Activated CD8-positive, alpha-beta memory T cell treated with anti-CD3 and anti-CD28 coated beads for 24 hours (primary cell): Measurements from ENCODE around the gene EFEMP2.

Source experiments
- DNase-seq: peaks from one replicate; pipeline ENCODE4 v3.0.0-alpha.2; 2020

EFEMP2 gene

DNA sequence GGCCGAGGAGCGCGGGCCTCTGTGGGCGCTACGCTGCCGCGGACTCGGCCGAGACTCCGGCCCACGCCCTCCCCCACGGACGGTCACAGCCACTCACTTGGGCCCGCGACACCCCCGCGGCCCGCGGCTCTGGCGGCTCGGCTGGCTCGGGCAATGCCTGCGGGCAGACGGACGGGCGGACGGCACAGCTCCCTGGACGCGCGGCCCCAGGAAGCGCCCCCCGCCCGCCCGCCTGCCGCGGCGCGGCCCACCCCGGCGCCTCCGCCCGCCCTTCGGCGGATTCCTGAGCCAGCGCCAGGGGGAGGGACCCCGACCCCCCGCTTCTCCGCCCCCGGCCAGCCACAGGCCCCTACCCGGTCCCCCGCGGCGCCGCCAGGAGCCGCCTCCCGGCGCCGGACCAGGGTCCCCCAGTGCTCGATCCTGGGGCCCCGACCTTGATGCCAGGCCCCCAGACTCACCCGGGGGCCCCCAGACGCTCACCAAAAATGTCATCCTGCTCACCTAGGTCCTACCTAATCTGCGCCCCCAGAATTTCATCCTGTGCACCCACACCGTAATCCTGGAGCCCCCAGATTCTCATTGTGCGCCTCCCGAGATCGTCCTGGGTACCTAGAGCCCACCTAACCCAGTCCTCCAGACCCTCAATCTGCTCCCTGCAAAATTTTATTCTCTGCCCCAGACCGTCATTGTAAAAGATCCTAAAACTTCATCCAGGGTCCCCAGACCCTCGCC lies at the start of gene EFEMP2:
EFEMP2 (minus strand) TSS at position 215 of the 732 bp plus-strand sequence. CDS start 446 bp downstream, outside the sequence.
- no peak for DNase-seq

DNA sequence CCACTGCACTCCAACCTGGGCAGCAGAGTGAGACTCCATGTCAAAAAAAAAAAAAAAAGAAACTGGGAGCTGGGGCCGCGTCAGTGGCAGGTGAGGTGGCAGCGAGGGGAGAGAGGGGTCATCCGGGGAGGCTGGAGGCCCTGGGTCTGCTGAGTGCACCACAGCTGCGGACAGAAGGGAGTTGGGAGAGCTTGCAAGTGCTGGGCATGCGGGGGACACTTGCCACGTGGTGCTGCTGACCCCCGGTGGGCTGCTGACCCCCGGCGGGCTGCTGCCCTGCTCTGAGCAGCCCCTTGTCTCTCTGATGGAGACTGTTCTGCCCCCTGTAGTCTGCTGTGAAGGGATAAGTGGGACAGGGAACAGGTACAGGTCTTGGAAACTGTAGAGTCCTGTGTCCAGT lies 49.3 kb upstream of the EFEMP2 start:
- no peak for DNase-seq

DNA sequence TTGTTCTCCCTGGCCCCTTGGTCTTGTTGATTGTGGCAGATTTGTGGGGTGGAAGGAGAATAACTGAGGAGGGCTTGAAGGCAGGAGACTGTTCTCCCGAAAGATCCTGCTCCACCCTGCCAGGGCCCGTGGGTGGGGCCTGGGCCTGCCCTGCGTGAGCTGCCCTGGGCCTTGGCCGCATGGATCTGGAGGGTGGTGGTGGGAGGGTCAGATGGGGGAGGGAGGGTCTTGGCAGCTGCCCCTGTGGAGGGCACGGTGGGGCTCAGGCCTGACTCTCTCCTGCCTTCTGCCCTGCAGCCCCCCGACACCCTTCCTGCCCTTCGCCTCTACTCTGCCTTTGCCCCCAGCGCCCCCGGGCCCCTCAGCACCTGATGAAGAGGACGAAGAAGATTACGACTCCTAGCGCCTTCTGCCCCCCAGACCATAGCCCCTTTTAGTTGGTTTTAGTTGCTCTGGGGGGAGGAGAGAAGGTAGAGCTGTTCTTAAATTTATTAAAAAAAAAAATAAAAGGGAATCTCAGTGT lies 48.5 kb upstream of the EFEMP2 start:
- no peak for DNase-seq

DNA sequence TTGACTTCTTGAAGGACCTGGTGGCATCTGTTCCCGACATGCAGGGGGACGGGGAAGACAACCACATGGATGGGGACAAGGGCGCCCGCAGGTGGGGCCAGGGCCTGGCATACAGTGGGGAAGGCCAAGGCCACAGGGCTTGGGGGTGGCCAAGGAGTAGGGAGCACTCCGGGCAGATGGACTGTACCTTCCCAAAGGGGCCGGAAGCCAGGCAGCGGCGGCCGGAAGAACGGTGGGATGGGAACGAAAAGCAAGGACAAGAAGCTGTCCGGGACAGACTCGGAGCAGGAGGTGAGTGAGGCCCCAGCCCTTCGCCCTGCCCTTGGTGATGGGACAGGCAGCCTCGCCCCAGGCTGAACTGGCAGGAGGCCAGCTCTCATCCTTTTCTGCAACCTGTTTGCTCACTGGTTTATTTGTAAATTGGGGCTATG lies 47.8 kb upstream of the EFEMP2 start:
- DNase-seq, result no peak

DNA sequence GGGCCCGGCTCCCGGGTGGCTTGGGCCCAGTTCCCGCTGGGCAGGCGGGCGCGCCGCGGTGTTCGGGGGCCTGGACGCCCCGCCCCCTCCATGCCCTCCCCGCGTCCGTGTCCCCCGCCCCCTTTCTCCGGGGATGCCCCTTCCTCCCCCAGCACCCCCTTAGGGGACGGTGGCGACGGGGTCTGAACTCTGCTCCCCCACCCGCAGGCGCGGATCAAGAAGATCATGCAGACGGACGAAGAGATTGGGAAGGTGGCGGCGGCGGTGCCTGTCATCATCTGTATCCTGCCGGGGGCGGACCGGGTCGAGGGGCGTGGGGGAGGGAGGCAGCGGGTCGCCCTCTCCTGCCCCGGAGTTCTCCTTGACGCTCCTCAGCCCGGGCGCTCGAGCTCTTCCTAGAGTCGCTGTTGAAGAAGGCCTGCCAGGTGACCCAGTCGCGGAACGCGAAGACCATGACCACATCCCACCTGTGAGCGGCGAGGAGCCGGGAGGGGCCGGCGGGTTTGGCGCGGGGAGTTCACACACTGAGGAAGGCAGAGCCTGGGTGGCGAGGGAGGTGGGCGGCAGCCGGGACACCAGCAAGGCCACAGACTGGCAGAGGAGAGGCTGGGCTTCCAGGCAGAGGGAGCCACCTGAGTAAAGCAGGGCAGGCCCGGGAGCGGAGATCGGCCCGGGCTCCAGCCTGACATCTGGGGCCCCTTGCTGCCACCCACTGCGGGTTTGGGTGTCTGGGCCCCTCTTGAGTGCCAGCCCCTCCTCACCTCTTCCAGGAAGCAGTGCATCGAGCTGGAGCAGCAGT lies 47.2 kb upstream of the EFEMP2 start:
- DNase-seq, result no peak

DNA sequence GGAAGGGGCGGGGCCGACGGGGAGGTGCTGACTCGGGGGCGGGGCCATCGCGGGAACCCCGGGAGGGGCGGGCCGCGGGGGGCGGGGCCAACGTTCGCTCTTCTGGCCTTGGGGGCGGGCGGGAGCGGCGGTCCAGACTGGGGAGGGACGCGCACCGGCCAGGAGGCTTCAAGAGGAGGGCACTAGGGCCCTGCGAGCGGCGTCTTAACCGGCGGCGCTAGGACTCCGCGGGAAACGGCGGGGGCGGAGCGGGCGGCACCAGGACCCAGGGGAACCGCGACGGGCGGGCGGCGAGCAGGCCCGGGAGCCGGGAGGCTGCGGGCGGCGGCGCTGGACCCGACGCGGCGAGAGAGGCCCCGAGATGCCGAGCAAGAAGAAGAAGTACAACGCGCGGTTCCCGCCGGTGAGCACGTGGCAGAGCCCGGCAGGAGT lies 46.6 kb upstream of the EFEMP2 start, which contains the start of gene DRAP1:
DRAP1 (plus strand) TSS at position 286 of the 432 bp plus-strand sequence; CDS start at position 362, 76 bp downstream.
- DNase-seq, result peak; percentile 99

DNA sequence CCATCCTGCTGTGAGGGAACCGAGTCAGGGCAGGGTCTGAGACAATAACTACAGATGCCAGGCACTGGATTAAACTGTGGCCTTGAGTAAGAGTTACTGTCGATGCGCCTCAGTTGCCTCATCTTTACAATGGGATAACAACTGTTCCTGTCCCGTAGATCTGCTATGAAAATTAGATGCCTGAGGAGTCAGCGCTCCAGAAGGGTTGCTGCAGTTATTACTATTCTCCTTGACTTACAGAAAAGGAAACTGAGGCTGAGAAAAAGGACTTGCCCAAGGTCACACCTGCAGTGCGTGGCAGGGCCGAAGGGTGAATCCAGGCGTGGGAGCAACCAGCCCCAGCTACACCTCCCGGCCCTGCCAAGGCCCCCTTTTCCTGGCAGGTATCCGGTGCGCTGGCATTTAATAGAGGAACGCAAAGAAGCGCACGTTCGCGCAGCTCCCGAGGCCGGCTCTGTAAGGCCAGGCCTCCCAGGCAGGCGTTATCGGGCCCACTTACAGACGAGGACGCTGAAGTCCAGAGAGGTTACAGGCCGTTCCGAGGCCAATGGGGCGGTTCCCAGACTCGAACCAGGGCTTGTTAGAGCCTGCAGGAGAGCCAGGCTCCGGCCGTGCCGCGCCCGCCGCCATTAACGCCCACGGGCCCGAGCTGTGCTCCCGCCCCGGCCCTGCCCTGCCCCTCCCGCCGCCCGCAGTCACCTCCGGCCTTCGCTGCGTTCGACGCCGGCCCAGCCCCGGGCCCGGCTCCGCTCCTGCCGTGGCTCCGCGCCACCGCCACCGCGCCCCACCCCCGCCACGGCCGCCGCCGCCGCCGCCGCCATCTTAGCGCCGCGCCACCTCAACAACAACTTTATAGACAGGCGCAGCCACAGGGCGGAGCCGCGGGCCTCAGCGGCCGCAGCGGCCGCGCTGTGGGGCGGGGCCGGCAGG lies 45.9 kb upstream of the EFEMP2 start, which contains the start of gene C11orf68:
C11orf68 (minus strand) TSS at position 852 of the 930 bp plus-strand sequence; CDS start at position 821, 31 bp downstream.
- DNase-seq, result no peak

DNA sequence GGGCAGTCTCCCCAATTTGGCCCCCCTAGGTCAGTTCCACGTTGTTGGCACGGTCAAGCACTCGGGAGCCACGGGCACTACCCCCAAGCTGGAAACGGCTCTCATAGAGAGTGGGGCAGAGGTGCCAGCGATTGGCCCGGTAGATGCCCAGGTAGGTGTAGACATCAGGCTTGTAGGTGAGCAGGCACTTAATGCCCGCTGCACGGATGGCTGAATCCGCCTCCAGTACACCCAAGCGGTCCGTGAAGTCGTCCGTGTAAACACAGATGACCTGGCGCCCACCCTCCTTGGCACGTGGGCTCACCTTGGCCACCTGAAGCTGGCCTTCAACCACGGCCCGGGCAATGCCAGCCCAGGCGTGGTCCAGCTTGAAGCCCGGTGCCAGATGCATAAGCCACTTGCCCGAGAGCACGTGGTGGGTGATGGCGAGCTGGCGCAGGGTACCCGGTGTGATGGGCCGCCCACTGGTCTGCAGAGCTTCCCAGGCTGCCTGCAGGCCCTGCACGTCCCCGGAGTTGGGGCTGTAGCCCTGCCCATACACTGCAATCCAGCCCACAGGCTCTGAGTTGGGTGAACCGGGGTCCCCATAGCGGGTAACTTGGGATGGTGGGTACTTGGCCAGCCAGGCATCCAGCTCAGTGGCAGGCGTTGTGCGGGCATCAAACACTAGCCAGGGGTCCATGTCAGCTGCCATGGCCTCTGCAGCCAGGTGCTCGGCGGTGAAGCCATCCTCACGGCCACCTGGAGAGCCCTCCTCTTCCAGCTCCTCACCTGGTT lies 45.0 kb upstream of the EFEMP2 start:
- no peak for DNase-seq

DNA sequence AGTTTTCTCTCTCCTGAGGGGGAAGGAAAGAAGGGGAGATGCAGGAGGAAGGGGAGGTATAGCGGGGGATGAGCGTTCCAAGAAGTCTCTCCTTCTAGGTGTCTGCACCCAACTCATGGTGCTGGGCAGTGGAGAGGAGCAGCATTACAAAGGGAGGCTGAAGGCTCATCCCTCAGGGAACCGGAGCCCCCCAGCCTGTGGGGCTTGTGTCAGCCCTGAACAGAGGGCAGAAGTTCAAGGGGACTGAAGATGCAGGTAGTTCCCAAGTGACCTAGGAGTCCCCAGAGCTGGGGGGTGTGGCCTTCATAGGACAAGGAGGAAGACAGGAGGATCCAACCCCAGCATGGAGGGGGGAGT lies 44.5 kb upstream of the EFEMP2 start:
- no peak for DNase-seq

DNA sequence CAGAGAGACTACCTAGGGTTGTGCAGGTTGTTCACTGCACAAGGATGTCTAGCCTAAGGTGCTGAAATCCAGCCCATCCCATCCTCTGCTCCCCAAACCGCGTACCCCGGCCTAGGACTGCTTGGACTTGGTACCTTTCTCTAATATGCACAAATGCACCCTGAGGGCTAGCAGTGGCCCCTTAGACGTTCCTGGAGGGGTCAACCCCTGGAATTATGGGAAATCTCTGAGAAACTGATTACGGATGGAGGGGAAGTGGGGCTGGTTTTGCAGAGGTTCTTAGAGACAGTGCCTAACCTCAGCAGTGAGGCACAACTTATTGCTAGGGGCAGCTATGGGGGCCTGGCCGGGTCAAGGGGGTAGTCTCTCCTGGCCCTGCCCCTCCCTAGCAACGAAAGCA lies 43.8 kb upstream of the EFEMP2 start:
- no peak for DNase-seq

DNA sequence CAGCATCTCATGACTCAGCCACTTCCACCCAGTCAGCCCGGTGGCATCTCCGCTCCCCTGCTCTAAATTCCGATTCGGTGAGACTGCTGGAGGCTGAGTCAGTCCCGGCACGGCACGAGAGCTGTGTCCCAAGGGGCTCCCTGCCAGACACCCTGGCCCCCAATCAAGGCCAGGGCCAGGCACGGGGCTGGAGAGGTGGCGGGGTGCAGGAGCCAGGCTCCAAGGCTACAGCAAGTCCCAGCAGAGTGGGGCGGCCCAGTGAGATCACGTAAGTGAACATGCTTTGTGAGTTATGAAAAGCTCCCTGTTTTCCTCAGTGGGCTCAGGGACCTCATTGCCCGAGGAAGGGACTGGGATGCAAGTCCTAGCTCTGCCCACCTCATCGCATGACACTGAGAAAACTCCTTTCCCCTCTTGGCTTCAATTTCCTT lies 43.2 kb upstream of the EFEMP2 start:
- no peak for DNase-seq

DNA sequence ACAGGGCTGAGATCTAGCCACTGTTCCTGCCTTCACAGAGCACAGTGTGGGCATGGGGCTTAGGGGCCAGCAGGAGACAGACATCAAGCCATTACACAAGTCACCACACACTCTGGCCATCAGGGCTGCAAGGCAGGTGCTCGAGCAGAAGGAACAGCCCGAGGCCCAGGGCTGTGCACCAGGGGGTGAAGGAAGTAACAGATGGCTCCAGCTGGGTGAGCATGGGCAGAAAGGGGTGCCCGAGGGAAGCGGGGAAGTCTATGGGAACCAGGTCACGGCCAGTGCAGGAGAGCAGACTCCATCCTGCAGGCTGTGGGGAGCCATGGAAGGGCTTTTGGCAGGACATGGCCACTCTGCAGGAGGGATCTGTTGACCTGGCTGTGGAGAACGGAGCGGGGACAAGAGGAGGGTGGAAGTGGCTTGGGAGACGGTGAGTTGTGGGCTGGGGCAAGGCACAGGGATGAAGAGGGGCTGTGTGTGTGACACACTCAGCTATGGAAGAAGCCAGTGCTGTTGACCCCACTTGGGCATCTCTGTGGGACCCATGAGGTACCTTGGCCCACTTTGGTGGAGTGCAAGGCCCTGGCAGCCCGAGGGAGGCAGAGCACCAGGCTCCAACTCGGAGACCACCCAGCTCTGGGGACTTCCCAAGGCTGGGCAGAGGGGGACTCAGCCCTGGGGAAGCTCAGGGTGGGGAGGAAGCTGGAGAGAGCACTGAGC lies 42.7 kb upstream of the EFEMP2 start:
- DNase-seq, result no peak

DNA sequence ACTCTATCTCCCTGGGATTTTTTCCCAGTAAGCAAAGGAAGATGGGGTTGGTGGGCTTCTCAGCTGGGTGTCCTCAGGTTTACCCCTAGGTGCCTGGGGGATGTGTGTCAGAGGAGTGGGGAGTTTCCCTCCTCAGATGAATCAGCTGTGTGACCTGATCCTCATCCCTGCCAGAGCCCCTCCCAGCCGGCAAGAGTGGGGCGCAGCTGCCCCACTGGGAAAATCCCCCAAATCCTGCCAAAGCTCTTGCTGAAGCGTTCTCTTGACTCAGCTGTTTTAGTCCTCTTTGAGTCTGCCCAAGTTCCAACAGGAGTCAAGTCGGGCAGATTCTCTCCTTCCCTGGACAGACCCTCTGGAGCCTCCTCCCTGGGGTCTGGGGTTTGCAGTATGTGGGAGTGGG lies 40.2 kb upstream of the EFEMP2 start:
- DNase-seq, result no peak

DNA sequence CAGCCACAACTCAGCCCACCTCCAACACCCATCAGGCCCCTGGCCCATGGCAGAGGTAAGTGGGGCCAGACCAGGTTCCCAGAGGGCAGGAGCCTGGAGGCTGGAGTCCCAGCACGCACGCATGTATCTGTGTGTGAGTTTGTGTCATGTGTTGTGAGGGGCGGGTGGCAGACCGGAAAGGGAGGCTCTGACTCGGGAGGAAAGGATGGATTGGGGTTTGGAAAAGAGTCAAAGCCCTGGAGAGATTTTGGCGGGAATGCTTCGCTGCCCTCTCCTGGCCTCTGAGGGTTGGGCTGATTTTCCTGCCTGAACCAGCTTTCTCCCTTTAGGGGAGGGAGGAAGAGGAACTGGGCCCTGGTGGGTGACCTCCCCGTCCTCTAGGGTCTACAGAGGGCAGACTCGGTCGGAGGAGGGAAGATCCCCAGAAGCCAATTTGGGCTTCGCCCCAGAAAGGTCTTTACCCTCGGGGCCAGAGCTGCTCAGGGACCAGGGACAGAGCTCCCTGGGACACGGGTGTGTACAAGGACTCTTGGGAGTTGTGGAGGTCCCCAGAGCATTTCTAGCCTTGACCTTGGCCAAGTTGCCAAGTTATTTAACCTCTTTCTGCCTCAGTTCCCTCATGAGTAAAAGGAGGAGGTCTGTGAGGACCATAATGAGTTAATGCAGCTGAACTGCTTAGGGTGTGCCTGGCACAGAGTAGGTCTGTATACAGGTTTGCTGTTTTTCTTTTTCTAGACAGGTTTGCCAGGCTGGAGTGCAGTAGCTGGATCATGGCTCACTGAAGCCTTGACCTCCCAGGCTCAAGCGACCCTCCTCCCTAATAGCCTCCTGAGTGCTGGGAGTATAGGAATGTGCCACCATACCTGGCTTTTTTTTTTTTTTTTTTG lies 39.3 kb upstream of the EFEMP2 start:
- no peak for DNase-seq

DNA sequence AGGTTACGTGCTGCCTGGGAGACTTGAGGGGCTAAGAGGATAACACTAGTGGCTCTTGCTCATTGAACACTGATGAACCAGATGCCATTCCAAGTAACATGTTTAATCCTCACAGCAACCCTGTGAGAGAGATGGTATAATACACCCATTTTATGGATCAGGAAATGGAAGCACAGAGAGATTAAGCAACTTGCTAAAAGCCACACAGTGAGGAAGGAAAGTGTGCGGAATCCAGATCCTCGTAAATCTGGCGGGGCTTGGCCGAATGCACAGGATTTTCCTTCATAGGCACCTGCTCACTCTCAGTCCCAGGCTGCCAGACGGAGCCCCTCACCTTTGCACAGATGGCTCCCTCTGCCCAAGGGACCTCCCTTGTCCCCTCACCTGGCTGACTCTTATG lies 35.3 kb upstream of the EFEMP2 start:
- no peak for DNase-seq

DNA sequence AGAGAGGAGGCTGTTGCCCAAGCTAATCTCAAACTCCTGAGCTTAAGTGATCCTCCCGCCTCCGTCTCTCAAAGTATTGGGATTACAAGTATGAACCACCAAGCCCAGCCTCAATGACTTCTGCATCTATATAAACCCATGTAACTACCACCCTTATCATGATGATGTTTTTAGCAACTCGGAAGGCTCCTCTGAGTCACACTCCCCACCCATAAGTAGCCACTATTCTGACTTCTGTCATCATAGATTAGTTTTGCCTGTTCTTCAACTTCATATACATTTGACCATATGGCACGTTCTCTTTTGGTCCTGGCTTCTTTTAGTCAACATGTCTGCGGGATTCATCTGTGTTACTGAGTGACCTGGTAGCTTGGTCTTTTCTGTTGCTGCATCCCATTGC lies 34.0 kb upstream of the EFEMP2 start:
- DNase-seq, result no peak

DNA sequence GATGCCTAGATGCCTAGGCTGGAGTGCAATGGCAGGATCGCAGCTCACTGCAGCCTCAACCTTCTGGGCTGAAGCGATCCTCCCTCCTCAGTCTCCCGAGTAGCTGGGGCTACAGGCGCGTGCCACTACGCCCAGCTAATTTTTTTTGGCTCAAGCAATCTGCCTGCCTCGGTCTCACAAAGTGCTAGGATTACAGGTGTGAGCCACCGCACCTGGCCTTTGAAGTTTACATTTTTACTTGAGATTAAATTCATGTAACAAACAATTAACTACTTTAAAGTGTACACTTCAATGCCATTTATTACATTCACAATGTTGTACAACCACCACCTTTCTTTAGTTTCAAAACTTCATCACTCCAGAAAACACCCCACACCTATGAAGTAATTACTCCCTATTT lies 31.1 kb upstream of the EFEMP2 start:
- no peak for DNase-seq

DNA sequence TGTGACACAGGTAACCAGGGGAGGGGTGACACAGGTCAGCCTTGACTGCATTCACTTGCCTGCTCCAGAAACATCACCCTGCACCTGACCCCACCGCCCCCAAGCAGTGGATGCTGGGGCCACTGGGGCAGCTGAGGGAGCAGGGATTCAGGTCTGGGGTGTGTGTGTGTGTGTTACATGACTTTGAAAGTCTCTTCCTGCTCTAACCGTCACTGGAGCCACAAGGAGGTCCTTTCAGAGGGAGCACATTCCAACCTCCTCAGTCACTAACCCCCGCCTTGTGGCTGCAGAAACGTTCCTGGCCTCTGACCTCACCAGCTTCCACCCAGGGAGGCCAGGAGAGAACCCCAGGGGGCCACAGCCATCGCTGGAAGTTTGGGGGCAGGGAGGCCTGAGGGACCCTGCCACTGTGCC lies 30.5 kb upstream of the EFEMP2 start:
- DNase-seq, result no peak

DNA sequence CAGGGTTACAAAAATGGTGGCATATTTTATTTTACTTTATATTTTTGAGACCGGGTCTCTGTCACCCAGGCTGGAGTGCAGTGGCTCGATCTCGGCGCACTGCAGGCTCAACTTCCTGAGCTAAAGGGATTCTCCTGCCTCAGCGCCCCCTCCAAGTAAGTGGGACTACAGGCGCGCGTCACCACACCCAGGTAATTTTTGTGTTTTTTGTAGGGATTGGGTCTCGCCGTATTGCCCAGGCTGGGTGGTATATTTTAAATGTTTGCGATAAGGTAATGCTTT lies 28.2 kb upstream of the EFEMP2 start:
- no peak for DNase-seq
